ENCODE measurements around the gene PHAF1.
"Not testable (repeated sequence)": the region's sequence is repeated elsewhere in the genome, so short reads cannot be mapped to it uniquely, and the experiment has no call there.

Gene PHAF1

DNA sequence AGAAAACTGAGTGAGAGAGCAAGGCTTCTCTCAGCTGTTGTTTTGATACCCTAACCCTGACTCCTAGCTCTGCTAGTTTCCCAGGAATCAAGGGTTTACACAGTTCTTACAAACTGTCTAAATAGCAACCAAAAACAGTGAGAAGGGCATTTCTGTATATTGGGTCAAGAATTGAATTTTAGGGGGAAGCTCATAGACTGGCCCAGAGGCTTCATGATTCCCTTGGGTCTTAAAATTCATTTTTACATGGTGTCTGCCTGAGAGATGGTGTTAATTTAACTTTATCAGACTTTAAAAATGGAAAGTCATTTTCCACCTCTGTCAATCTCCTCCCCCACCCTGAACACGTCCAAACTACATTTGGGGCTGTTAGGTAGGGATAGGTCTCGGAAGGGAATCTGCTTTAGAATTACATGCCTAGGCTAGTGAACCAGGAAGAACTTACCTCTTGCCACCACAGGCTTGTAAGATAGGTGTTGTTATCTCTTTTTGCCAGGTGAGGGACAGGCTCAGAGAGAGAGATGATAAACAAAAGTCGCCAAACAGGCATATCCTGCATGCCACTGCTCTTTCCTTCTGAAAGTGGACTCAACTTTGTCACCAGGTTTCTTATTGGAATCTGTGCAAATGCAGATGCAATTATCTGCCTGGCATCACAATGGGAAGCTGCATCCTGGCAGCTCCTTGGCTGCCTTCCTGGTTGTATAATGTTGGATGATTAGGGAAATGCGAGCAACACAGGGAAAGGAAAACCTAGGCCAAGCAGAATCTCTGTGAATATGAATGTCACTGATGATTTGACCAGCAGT lies 3.1 kb downstream of the PHAF1 start:
- no peak for DNase-seq (ENCODE audit: extremely low read depth, low read depth)
- TF ChIP-seq, protein P1, sequence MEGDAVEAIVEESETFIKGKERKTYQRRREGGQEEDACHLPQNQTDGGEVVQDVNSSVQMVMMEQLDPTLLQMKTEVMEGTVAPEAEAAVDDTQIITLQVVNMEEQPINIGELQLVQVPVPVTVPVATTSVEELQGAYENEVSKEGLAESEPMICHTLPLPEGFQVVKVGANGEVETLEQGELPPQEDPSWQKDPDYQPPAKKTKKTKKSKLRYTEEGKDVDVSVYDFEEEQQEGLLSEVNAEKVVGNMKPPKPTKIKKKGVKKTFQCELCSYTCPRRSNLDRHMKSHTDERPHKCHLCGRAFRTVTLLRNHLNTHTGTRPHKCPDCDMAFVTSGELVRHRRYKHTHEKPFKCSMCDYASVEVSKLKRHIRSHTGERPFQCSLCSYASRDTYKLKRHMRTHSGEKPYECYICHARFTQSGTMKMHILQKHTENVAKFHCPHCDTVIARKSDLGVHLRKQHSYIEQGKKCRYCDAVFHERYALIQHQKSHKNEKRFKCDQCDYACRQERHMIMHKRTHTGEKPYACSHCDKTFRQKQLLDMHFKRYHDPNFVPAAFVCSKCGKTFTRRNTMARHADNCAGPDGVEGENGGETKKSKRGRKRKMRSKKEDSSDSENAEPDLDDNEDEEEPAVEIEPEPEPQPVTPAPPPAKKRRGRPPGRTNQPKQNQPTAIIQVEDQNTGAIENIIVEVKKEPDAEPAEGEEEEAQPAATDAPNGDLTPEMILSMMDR (IDR thresholded peaks at IDR 0.05; ENCODE audit: low read depth, low read length, missing control alignments): no peak
- H3K4me3 ChIP-seq (replicated peaks; ENCODE audit: low read depth, low read length): no peak overlapping the region

DNA sequence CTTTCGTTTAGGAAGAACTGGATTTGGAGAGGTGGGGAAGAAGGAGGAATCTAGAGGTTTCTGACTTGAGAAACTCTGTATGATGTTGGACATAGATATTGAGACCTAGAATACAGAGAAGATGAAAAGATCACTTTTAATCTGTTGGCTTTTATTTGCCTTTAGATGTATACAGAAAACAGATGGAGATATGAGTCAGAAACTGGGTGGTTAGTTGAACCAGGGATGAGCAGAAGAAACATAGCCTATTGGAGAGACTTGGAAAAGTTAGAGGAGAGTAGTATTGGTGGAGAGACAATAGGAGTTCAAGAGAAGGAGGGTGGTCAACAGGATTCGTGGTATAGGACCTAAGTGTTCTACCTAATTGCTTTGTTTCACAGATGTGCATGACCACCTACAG lies 5.1 kb downstream of the PHAF1 start:
- H3K4me3 ChIP-seq (replicated peaks; ENCODE audit: low read depth, low read length): no peak overlapping the region
- no peak for DNase-seq (ENCODE audit: extremely low read depth, low read depth)
- TF ChIP-seq, protein P1 (IDR thresholded peaks at IDR 0.05; ENCODE audit: low read depth, low read length, missing control alignments): no peak

DNA sequence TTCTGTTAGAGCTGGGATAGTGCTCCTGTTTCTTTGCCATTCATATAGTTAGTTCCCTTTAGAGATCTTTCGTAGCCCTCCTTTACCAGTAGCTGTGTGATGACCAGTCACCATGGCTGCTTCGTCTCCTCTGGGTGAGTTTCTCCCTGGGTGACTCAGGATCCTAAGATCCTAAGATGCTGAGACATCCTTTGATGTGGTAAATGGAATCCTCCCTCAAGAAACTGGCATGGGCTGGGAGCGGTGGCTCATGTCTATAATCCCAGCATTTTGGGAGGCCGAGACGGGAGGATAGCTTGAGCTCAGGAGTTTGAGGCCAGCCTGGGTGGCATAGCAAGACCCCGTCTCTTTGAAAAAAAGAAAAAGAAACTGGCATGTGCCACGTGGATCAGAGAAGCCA lies 5.9 kb downstream of the PHAF1 start:
- DNase-seq (ENCODE audit: extremely low read depth, low read depth): no peak
- TF ChIP-seq, protein P1 (IDR thresholded peaks at IDR 0.05; ENCODE audit: low read depth, low read length, missing control alignments): no peak
- H3K4me3 ChIP-seq (replicated peaks; ENCODE audit: low read depth, low read length): no peak overlapping the region

DNA sequence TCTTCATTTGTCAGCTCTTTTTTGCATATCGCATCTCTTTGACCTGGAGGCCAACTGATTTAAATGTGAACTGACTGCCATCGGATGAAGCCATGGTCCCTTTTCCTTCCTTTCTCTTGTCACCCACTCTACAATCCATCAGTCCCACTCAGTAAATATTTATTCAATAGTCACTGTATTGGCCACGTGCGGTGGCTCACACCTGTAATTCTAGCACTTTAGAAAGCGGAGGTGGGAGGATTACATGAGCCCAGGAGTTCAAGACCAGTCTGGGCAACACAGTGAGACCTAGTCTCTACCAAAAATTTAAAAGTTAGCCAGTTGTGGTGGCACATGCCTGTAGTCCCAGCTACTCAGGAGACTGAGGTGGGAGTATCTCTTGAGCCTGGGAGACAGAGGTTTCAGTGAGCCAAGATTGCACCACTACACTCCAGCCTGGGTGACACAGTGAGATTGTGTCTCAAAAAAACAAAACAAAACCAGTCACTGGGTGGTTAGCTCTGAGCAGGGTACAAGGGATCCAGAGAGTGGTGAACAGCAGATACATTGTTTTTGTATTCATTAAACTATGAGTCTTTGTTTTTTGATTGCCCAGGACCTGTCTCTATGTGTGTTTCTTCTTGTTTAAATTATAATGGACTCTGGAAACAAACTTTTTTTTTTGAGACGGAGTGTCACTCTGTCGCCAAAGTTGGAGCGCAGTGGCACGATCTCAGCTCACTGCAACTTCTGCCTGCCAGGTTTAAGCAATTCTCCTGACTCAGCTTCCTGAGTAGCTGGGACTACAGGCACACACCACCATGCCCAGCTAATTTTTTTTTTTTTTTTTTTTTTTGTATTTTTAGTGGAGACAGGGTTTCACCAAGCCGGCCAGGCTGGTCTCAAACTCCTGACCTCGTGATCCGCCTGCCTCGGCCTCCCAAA lies 6.9 kb downstream of the PHAF1 start:
- H3K4me3 ChIP-seq (replicated peaks; ENCODE audit: low read depth, low read length): no peak overlapping the region
- no peak for DNase-seq (ENCODE audit: extremely low read depth, low read depth)
- TF ChIP-seq, protein P1 (IDR thresholded peaks at IDR 0.05; ENCODE audit: low read depth, low read length, missing control alignments): no peak

DNA sequence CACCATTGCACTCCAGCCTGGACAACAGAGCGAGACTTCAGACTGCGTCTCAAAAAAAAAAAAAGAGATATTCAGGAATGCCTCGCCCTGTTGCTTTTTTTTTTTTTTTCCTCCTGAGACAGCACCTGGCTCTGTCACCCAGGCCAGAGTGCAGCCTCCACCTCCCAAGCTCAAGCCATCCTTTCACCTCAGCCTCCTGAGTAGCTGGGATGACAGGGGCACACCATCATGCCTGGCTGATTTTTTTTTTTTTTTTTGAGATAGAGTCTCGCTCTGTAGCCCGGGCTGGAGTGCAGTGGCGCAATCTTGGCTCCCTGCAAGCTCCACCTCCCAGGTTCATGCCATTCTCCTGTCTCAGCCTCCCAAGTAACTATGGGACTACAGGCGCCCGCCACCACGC lies 8.0 kb downstream of the PHAF1 start:
- DNase-seq (ENCODE audit: extremely low read depth, low read depth): no peak
- no peak overlapping the region for H3K4me3 ChIP-seq (replicated peaks; ENCODE audit: low read depth, low read length)
- TF ChIP-seq, protein P1 (IDR thresholded peaks at IDR 0.05; ENCODE audit: low read depth, low read length, missing control alignments): no peak

DNA sequence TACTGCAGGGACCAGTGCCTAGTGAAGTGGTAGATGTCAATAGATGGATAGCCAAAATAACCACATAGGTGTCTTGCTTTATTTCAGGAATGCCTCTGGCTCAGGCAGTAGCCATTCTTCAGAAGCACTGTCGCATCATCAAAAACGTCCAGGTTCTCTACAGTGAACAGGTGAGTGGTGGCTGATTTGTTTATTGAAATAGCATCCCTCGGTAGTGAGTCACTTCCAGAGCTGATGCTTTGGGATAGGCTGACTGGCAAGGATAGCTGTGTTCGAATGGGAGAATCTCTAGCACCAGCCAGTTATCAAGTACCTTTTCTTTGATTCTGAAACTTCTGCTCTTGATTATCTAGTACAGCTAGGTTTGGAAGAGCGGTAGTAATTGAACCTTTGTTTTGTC lies 10.3 kb downstream of the PHAF1 start:
- no peak for DNase-seq (ENCODE audit: extremely low read depth, low read depth)
- TF ChIP-seq, protein P1 (IDR thresholded peaks at IDR 0.05; ENCODE audit: low read depth, low read length, missing control alignments): no peak
- no peak overlapping the region for H3K4me3 ChIP-seq (replicated peaks; ENCODE audit: low read depth, low read length)

DNA sequence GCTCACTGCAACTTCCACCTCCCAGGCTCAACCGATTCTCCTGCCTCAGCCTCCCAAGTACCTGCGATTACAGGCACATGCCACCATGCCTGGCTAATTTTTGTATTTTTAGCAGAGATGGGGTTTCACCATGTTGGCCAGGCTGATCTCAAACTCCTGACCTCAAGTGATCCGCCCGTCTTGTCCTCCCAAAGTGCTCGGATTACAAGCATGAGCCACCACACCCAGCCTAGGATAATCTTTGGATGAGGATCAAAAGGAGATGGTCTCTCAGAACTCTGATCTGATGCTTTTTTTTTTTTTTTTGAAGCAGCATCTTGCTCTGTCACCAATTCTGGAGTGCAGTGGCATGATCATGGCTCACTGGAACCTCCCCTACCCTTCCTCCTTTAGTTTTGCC lies 13.1 kb downstream of the PHAF1 start:
- not testable (repeated sequence) for H3K4me3 ChIP-seq (replicated peaks; ENCODE audit: low read depth, low read length); DNase-seq (ENCODE audit: extremely low read depth, low read depth)

All from HFF-Myc (cell line).